ENCODE data around the gene MARK4. TPM values are rescaled to one million over a fixed set of nuclear protein-coding genes. Genes with fewer than 3 reads are reported as not detected.

The MARK4 gene
- polyA plus RNA-seq, 1 donor (not counting 4 experiments of a cell fraction or from before 2014, with no cell fraction given), result 19.7 TPM

GRCh38 chr19:45339629-45340028 lies 88.6 kb downstream of the MARK4 start:
- no peak overlapping the region for H3K4me2 ChIP-seq (ENCODE audit: control insufficient read depth, extremely low read depth, insufficient read depth, low read depth, low read length)
- H3K9me1 ChIP-seq (ENCODE audit: control insufficient read depth, extremely low read depth, insufficient read depth, low read length), result no peaks in the 10 kb centered on the region
- H3K79me2 ChIP-seq (ENCODE audit: control insufficient read depth, insufficient read depth, low read length), result peaks cover 18% of the 10 kb centered on the region
- no peak overlapping the region for H3K27ac ChIP-seq (ENCODE audit: control insufficient read depth, insufficient read depth, low read length)
- dilution Hi-C loops (cut with MboI; ENCODE audit: extremely low pct_ligation_motif_present, low sequenced_read_pairs), result no loop called here
- no peak overlapping the region for H3K9ac ChIP-seq (ENCODE audit: control insufficient read depth, extremely low read depth, insufficient read depth, low read length)
- H3K9me3 ChIP-seq (ENCODE audit: control insufficient read depth, low read depth, low read length), result no peaks in the 10 kb centered on the region
- FAIRE-seq (no peak), DNase-seq (ENCODE audit: low read depth, low spot score) (no peak)
- H3K4me3 ChIP-seq (ENCODE audit: control insufficient read depth in 2 of 3, extremely low read depth in 1 of 3, insufficient read depth in 2 of 3, low read depth in 1 of 3, low read length in 3 of 3), result no peak overlapping the region
- H2AFZ ChIP-seq (ENCODE audit: control insufficient read depth, low read length), result no peak overlapping the region
- H4K20me1 ChIP-seq (ENCODE audit: control insufficient read depth, extremely low read depth, insufficient read depth, low read length), result no peaks in the 10 kb centered on the region
- TF ChIP-seq EZH2 (IDR thresholded peaks at IDR 0.05; ENCODE audit: low read length), result no peak
- no peak for TF ChIP-seq CTCF (optimal IDR thresholded peaks at IDR 0.05 in 1 of 3, IDR thresholded peaks at IDR 0.05 in 1 of 3, conservative IDR thresholded peaks at IDR 0.05 in 1 of 3; ENCODE audit: extremely low read depth in 1 of 3, insufficient read depth in 2 of 3, low read length in 3 of 3)
- no peaks in the 10 kb centered on the region for H3K36me3 ChIP-seq (ENCODE audit: control insufficient read depth in 2 of 2, extremely low read depth in 1 of 2, insufficient read depth in 2 of 2, low read length in 2 of 2)
- H3K27me3 ChIP-seq (ENCODE audit: control insufficient read depth, extremely low read depth, insufficient read depth, low read length), result no peaks in the 10 kb centered on the region
- H3K4me1 ChIP-seq (ENCODE audit: control insufficient read depth, extremely low read depth, insufficient read depth, low read length), result peaks cover 20% of the 10 kb centered on the region

- Histone ChIP-seq H3K36me3 (ENCODE audit: control insufficient read depth in 2 of 2, extremely low read depth in 1 of 2, insufficient read depth in 2 of 2, low read length in 2 of 2) (no peaks in the 10 kb centered on the region), H3K4me2 (ENCODE audit: control insufficient read depth, extremely low read depth, insufficient read depth, low read depth, low read length) (peak within 1 kb of the TSS; percentile 99), H3K4me3 (ENCODE audit: control insufficient read depth in 2 of 3, extremely low read depth in 1 of 3, insufficient read depth in 2 of 3, low read depth in 1 of 3, low read length in 3 of 3) (peak within 1 kb of the TSS; percentile 82 to 98 (median 83)), H3K4me1 (ENCODE audit: control insufficient read depth, extremely low read depth, insufficient read depth, low read length) (peaks cover 26% of the 10 kb centered on the region), H4K20me1 (ENCODE audit: control insufficient read depth, extremely low read depth, insufficient read depth, low read length) (no peaks in the 10 kb centered on the region), H3K9ac (ENCODE audit: control insufficient read depth, extremely low read depth, insufficient read depth, low read length) (peak within 1 kb of the TSS; percentile 86), H3K79me2 (ENCODE audit: control insufficient read depth, insufficient read depth, low read length) (peaks cover 18% of the 10 kb centered on the region), H3K27me3 (ENCODE audit: control insufficient read depth, extremely low read depth, insufficient read depth, low read length) (no peaks in the 10 kb centered on the region), H3K9me1 (ENCODE audit: control insufficient read depth, extremely low read depth, insufficient read depth, low read length) (no peaks in the 10 kb centered on the region), H2AFZ (ENCODE audit: control insufficient read depth, low read length) (peak within 1 kb of the TSS; percentile 83), H3K27ac (ENCODE audit: control insufficient read depth, insufficient read depth, low read length) (peak within 1 kb of the TSS; percentile 52), H3K9me3 (ENCODE audit: control insufficient read depth, low read depth, low read length) (no peaks in the 10 kb centered on the region)
- dilution Hi-C loops (cut with MboI; ENCODE audit: extremely low pct_ligation_motif_present, low sequenced_read_pairs), result no loop called here
- DNase-seq (ENCODE audit: low read depth, low spot score) (no peak), FAIRE-seq (no peak)
- TF ChIP-seq EZH2 (IDR thresholded peaks at IDR 0.05; ENCODE audit: low read length) (no peak), CTCF (optimal IDR thresholded peaks at IDR 0.05 in 1 of 3, IDR thresholded peaks at IDR 0.05 in 1 of 3, conservative IDR thresholded peaks at IDR 0.05 in 1 of 3; ENCODE audit: extremely low read depth in 1 of 3, insufficient read depth in 2 of 3, low read length in 3 of 3) (no peak)
These were observed 89.3 kb downstream of the MARK4 start, which contains the start of gene KLC3 for GRCh38 chr19:45340232-45340898. Gene KLC3 (plus strand): TSS chr19:45340750. CDS start chr19:45345542, 4,792 bp downstream.
